Vagina (tissue), 2 donors: ENCODE data around the gene CALB2.

Experiments used
- CTCF ChIP-seq, 3 experiments: fragments of 450-650 bp in 2 of 3; fragments of 200-600 bp in 1 of 3; sonication (generic) in 1 of 3; IDR thresholded peaks; one replicate each; pipeline ENCODE4 v1.5.1; 2017 to 2019; ENCODE audit warnings: antibody characterized with exemption in 3 of 3, mild to moderate bottlenecking in 2 of 3, moderate library complexity in 2 of 3
- POLR2AphosphoS5 ChIP-seq, 2 donors: sonication (generic); formaldehyde crosslinking; IDR thresholded peaks; one replicate each; pipeline ENCODE4 v1.9.0; 2017; ENCODE audit warnings: antibody characterized with exemption in 2 of 2, mild to moderate bottlenecking in 2 of 2, low read depth in 1 of 2; ENCODE audit not compliant: insufficient read depth in 1 of 2

DNA sequence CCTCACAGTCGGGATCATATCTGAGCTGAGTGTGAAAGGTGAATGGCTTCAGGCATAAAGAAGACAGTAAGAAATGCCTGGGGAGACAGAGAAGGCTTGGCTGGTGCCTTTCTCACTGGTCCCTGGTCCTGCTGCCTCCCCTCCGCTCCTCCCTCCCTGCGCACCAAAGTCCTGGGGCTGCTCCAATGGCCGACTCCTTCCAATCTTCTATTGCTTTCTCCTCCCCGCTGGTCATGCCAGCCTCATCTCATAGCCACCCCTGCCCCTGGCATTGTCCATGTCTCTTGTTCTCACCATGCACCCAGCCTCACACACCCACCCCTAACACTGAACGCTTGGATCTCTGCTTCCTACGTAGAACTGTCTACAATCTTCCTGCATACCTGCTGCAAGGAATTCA is 65.3 kb downstream of the CALB2 start:
- no peak for TF ChIP-seq CTCF (IDR thresholded peaks at IDR 0.05)
- no peak for TF ChIP-seq POLR2AphosphoS5 (IDR thresholded peaks at IDR 0.05; ENCODE audit: insufficient read depth in 1 of 2, low read depth in 1 of 2)
